ENCODE data around the gene ADM5.

ADM5 gene

DNA sequence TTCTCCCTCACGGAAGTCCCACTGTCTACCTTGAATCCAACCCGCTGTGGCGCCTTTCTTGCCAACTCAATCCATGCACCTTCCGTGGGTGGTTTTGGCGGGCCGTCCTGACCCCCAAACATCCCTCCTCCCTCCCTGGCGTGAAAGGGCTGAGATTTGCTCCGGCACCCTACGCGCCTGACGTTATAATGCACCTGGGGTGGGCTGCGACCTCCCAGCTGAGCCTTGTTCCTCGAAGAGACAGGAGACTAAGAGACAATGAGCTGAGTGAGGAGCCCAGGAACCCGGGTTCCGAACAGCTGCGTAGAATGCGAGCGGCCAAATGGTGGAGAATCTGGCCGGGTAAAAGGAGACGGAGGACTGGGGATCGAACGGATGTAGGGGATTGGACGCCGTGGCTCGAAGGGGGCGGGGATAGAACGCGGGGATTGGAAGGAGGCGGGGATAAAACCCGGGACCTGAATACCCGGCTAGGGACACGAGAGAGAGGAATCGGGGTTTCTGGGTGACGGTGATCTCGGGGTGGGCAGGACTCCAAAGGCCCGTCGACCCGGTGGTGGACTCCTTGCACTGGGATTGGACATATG, 1.4 kb downstream of the ADM5 start, which contains the start of gene CPT1C:
Gene CPT1C, plus strand, starts transcription at position 461 of the 587 bp plus-strand sequence. CDS start 1,137 bp downstream, outside the sequence.
- peak; percentile 73 for DNase-seq (ENCODE audit: low spot score)
- TF ChIP-seq, protein P1, sequence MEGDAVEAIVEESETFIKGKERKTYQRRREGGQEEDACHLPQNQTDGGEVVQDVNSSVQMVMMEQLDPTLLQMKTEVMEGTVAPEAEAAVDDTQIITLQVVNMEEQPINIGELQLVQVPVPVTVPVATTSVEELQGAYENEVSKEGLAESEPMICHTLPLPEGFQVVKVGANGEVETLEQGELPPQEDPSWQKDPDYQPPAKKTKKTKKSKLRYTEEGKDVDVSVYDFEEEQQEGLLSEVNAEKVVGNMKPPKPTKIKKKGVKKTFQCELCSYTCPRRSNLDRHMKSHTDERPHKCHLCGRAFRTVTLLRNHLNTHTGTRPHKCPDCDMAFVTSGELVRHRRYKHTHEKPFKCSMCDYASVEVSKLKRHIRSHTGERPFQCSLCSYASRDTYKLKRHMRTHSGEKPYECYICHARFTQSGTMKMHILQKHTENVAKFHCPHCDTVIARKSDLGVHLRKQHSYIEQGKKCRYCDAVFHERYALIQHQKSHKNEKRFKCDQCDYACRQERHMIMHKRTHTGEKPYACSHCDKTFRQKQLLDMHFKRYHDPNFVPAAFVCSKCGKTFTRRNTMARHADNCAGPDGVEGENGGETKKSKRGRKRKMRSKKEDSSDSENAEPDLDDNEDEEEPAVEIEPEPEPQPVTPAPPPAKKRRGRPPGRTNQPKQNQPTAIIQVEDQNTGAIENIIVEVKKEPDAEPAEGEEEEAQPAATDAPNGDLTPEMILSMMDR (IDR thresholded peaks at IDR 0.05; ENCODE audit: borderline replicate concordance, control extremely low read depth, extremely low read depth, insufficient read depth, missing control alignments), result no peak
- in situ Hi-C loops (cut with MboI; ENCODE audit: low sequenced_read_pairs, unreplicated experiment), result no loop called here

DNA sequence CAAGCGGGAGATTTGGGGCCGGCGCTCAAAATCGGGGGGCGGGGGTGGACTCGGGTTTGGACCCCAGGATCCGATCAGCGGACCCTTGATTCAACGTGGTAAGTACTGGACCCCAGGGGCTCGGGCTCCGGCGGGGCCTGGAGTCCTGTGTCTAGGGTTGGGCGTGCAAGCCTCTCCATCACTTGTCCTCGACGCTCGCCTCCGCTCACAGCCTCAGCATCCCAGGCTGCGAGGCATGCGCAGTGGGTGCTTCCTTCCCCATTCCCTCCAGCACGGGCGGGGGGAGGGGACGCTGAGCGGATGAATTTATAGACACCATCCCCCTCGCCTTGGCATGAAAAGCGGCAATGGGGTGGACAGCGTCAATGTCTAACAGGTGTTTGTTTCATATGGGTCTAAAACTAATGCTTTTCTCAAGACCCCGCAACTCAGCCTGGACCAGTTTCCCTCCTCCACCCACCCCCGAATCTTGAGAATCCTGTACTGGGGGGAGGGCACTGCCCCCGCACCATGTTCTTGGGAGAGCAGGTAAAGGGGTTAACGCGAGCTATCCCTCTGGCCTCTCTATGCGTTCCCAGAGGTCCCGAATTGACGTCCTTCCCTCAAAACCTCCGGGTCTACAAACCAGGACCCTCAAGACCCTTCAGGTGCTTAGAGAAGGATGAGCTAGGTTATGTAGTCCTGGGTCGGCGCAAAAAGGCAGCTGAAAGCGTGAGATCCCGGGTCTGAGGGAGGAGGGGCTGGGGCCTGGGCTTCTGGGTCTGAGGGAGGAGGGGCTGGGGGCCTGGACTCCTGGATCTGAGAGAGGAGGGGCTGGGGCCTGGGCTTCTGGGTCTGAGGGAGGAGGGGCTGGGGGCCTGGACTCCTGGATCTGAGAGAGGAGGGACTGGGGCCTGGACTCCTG, 2.1 kb downstream of the ADM5 start:
- in situ Hi-C loops (cut with MboI; ENCODE audit: low sequenced_read_pairs, unreplicated experiment), result no loop called here
- TF ChIP-seq, protein P1 (IDR thresholded peaks at IDR 0.05; ENCODE audit: borderline replicate concordance, control extremely low read depth, extremely low read depth, insufficient read depth, missing control alignments), result no peak
- DNase-seq (ENCODE audit: low spot score), result no peak

DNA sequence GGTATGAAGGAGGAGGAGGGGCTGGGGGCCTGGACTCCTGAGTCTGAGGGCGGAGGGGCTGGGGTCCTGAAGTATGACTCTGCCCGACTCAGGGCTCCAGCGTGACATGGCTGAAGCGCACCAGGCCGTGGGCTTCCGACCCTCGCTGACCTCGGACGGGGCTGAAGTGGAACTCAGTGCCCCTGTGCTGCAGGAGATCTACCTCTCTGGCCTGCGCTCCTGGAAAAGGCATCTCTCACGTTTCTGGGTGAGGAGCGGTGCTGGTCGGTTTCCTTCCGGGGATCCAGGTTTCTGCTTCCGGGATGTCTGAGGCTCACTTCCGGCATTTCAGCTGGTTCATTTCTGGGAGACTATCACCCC, 2.7 kb downstream of the ADM5 start:
- TF ChIP-seq, protein P1 (IDR thresholded peaks at IDR 0.05; ENCODE audit: borderline replicate concordance, control extremely low read depth, extremely low read depth, insufficient read depth, missing control alignments), result no peak
- DNase-seq (ENCODE audit: low spot score), result no peak
- in situ Hi-C loops (cut with MboI; ENCODE audit: low sequenced_read_pairs, unreplicated experiment), result no loop called here

DNA sequence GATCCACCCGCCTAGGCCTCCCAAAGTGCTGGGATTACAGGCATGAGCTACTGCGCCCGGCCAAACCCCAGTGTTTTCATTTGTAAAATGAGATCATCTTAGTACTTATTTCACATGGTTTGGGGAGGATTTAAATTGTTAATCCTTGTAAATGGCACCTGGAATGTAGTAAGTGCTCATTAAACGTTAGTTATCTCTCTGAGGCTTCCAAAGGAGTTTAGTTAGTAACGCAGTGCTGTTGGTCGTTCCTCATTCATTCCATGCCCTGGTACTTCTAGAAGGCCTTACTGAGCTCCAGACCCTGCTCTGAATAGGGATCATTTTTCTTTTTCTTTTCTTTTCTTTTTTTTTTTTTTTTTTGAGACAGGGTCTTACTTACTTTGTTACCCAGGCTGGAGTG, 6.7 kb downstream of the ADM5 start:
- in situ Hi-C loops (cut with MboI; ENCODE audit: low sequenced_read_pairs, unreplicated experiment), result no loop called here
- DNase-seq (ENCODE audit: low spot score), result no peak
- TF ChIP-seq, protein P1 (IDR thresholded peaks at IDR 0.05; ENCODE audit: borderline replicate concordance, control extremely low read depth, extremely low read depth, insufficient read depth, missing control alignments), result no peak

DNA sequence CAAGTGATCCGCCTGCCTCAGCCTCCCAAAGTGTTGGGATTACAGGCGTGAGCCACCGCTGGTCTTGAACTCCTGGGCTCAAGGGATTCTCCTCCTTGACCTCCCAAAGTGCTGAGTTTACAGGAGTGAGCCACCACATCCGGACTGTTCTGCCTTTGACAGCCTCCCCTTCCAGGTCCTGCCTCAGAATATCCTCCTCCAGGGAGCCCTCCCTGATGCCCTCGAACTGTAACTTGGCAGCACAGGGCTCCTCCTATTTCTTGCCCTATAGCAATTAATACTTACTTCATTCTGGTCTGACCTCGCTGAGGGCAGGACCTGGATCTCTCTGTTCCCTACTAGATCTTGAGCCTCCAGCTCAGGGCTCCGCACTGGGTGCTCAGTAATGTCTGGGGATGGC, 7.5 kb downstream of the ADM5 start:
- in situ Hi-C loops (cut with MboI; ENCODE audit: low sequenced_read_pairs, unreplicated experiment), result no loop called here
- no peak for DNase-seq (ENCODE audit: low spot score)
- TF ChIP-seq, protein P1 (IDR thresholded peaks at IDR 0.05; ENCODE audit: borderline replicate concordance, control extremely low read depth, extremely low read depth, insufficient read depth, missing control alignments), result no peak

DNA sequence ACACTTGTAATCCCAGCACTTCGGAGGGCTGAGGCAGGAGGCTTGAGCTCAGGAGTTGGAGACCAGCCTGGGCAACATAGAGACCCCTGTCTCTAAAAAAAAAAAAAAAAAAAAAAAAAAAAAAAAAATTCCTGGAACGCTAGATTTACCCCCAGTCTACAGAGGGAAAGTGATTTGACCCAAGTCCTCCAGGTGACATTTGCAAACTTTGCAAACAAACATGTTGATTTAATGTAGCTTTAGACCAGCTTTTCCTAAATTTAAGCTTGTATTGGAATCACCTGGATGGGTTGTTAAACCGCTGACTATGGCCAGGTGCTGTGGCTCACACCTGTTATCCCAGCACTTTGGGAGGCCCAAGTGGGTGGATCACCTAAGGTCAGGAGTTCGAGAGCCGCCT, 10.0 kb downstream of the ADM5 start:
- in situ Hi-C loops (cut with MboI; ENCODE audit: low sequenced_read_pairs, unreplicated experiment), result no loop called here
- no peak for DNase-seq (ENCODE audit: low spot score)
- TF ChIP-seq, protein P1 (IDR thresholded peaks at IDR 0.05; ENCODE audit: borderline replicate concordance, control extremely low read depth, extremely low read depth, insufficient read depth, missing control alignments), result no peak
